ENCODE measurements around the gene KHDC1. TPM values are rescaled to one million over a fixed set of nuclear protein-coding genes. Genes with fewer than 3 reads are reported as not detected.

The KHDC1 gene
- polyA plus RNA-seq, 1 donor (not counting 4 experiments of a cell fraction or from before 2014, with no cell fraction given), result 0.55 TPM

DNA sequence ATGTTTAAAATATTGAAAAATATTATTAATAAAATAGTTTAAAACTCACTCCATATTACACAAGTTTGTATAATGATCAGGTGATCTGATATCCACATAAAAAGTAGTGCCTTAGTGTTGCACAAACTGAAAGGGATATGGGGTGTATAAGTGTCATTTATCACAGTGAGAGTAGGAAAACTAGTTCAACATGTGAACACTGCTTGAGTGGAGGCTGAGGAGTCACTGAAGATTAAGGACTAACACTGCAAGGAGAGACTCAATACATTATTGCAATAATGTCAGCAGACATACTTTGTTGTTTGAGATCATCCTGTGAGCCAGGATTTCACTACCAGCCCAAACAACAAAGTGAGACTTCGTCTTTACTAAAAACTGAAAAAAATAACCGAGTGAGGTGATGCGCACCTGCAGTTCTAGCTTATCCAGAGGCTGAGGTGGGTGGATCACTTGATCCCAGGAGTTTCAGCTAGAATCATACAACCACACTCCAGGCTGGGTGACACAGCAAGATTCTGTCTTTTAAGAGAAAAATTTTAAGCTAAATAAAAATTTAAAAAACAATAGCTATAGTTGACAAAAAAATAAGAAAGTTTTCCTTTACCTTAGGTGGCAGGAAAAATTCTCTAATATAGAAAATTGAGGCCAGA lies 35.3 kb downstream of the KHDC1 start:
- FAIRE-seq, result no peak
- no peak overlapping the region for H3K27ac ChIP-seq (ENCODE audit: control insufficient read depth, insufficient read depth, low read length)
- peaks cover 3% of the 10 kb centered on the region for H3K4me1 ChIP-seq (ENCODE audit: control insufficient read depth, extremely low read depth, insufficient read depth, low read length)

DNA sequence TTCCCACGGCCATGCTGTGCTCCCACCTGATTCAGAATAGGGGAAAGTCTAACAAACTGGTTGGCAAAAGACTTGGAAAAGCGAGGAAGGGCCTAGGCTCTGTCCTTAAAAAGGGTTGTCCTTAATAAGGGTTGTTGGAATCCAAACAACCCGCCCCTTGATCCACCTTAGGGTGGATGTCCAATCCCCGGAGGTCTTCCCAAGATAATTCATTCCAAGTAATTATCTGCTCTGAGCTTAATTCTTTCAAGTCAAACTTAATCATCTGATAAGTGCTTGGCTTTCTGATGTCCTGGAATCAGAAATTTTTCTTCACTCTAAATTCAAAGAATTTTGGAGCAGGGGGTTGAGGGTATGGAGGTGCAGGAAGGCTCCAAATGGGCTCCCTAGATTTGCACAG lies 37.6 kb downstream of the KHDC1 start, which contains the start of gene KHDC1L:
Gene KHDC1L, minus strand, starts transcription at position 101 of the 400 bp plus-strand sequence. Its CDS starts 88 bp downstream, at position 13.
- DNase-seq (ENCODE audit: low read depth, low spot score) (no peak), FAIRE-seq (no peak)
- no peak within 1 kb of the TSS for H3K4me3 ChIP-seq (ENCODE audit: control insufficient read depth in 2 of 3, extremely low read depth in 1 of 3, insufficient read depth in 2 of 3, low read depth in 1 of 3, low read length in 3 of 3)
- no peaks in the 10 kb centered on the region for H3K36me3 ChIP-seq (ENCODE audit: control insufficient read depth in 2 of 2, extremely low read depth in 1 of 2, insufficient read depth in 2 of 2, low read length in 2 of 2)
- H3K27ac ChIP-seq (ENCODE audit: control insufficient read depth, insufficient read depth, low read length), result no peak within 1 kb of the TSS
- H3K79me2 ChIP-seq (ENCODE audit: control insufficient read depth, insufficient read depth, low read length), result no peaks in the 10 kb centered on the region
- no peaks in the 10 kb centered on the region for H3K9me1 ChIP-seq (ENCODE audit: control insufficient read depth, extremely low read depth, insufficient read depth, low read length)
- no peak for TF ChIP-seq EZH2 (IDR thresholded peaks at IDR 0.05; ENCODE audit: low read length)
- TF ChIP-seq, protein P1, sequence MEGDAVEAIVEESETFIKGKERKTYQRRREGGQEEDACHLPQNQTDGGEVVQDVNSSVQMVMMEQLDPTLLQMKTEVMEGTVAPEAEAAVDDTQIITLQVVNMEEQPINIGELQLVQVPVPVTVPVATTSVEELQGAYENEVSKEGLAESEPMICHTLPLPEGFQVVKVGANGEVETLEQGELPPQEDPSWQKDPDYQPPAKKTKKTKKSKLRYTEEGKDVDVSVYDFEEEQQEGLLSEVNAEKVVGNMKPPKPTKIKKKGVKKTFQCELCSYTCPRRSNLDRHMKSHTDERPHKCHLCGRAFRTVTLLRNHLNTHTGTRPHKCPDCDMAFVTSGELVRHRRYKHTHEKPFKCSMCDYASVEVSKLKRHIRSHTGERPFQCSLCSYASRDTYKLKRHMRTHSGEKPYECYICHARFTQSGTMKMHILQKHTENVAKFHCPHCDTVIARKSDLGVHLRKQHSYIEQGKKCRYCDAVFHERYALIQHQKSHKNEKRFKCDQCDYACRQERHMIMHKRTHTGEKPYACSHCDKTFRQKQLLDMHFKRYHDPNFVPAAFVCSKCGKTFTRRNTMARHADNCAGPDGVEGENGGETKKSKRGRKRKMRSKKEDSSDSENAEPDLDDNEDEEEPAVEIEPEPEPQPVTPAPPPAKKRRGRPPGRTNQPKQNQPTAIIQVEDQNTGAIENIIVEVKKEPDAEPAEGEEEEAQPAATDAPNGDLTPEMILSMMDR (optimal IDR thresholded peaks at IDR 0.05 in 1 of 3, IDR thresholded peaks at IDR 0.05 in 1 of 3, conservative IDR thresholded peaks at IDR 0.05 in 1 of 3; ENCODE audit: extremely low read depth in 1 of 3, insufficient read depth in 2 of 3, low read length in 3 of 3), result no peak
- dilution Hi-C loops (cut with MboI; ENCODE audit: extremely low pct_ligation_motif_present, low sequenced_read_pairs), result no loop called here
- H3K4me2 ChIP-seq (ENCODE audit: control insufficient read depth, extremely low read depth, insufficient read depth, low read depth, low read length), result no peak within 1 kb of the TSS
- no peak within 1 kb of the TSS for H3K9ac ChIP-seq (ENCODE audit: control insufficient read depth, extremely low read depth, insufficient read depth, low read length)
- H4K20me1 ChIP-seq (ENCODE audit: control insufficient read depth, extremely low read depth, insufficient read depth, low read length), result no peaks in the 10 kb centered on the region
- H3K27me3 ChIP-seq (ENCODE audit: control insufficient read depth, extremely low read depth, insufficient read depth, low read length), result no peaks in the 10 kb centered on the region
- no peak within 1 kb of the TSS for H2AFZ ChIP-seq (ENCODE audit: control insufficient read depth, low read length)
- no peaks in the 10 kb centered on the region for H3K9me3 ChIP-seq (ENCODE audit: control insufficient read depth, low read depth, low read length)
- peaks cover 3% of the 10 kb centered on the region for H3K4me1 ChIP-seq (ENCODE audit: control insufficient read depth, extremely low read depth, insufficient read depth, low read length)

More for the DNA sequence above, 35.3 kb downstream of the KHDC1 start:
- dilution Hi-C loops (cut with MboI; ENCODE audit: extremely low pct_ligation_motif_present, low sequenced_read_pairs), result no loop called here
- no peak for TF ChIP-seq EZH2 (IDR thresholded peaks at IDR 0.05; ENCODE audit: low read length)
- TF ChIP-seq, protein P1 (optimal IDR thresholded peaks at IDR 0.05 in 1 of 3, IDR thresholded peaks at IDR 0.05 in 1 of 3, conservative IDR thresholded peaks at IDR 0.05 in 1 of 3; ENCODE audit: extremely low read depth in 1 of 3, insufficient read depth in 2 of 3, low read length in 3 of 3), result no peak
- H3K4me3 ChIP-seq (ENCODE audit: control insufficient read depth in 2 of 3, extremely low read depth in 1 of 3, insufficient read depth in 2 of 3, low read depth in 1 of 3, low read length in 3 of 3), result no peak overlapping the region
- H3K4me2 ChIP-seq (ENCODE audit: control insufficient read depth, extremely low read depth, insufficient read depth, low read depth, low read length), result no peak overlapping the region
- no peak overlapping the region for H3K9ac ChIP-seq (ENCODE audit: control insufficient read depth, extremely low read depth, insufficient read depth, low read length)
- no peaks in the 10 kb centered on the region for H3K36me3 ChIP-seq (ENCODE audit: control insufficient read depth in 2 of 2, extremely low read depth in 1 of 2, insufficient read depth in 2 of 2, low read length in 2 of 2)
- no peaks in the 10 kb centered on the region for H3K9me3 ChIP-seq (ENCODE audit: control insufficient read depth, low read depth, low read length)
- H3K27me3 ChIP-seq (ENCODE audit: control insufficient read depth, extremely low read depth, insufficient read depth, low read length), result no peaks in the 10 kb centered on the region
- no peaks in the 10 kb centered on the region for H4K20me1 ChIP-seq (ENCODE audit: control insufficient read depth, extremely low read depth, insufficient read depth, low read length)
- no peak for DNase-seq (ENCODE audit: low read depth, low spot score)
- H3K79me2 ChIP-seq (ENCODE audit: control insufficient read depth, insufficient read depth, low read length), result no peaks in the 10 kb centered on the region
- H2AFZ ChIP-seq (ENCODE audit: control insufficient read depth, low read length), result no peak overlapping the region
- no peaks in the 10 kb centered on the region for H3K9me1 ChIP-seq (ENCODE audit: control insufficient read depth, extremely low read depth, insufficient read depth, low read length)

Data from keratinocyte (primary cell).